Brain microvascular endothelial cell (primary cell): ENCODE data around the gene PKNOX2.

Source experiments
- DNase-seq: peaks from one replicate; pipeline ENCODE4 v3.0.0-alpha.2; 2020
- H3K27ac ChIP-seq: fragments of 250-450 bp; sonication (Bioruptor Pico); 2 replicates; pipeline ENCODE4 v1.5.1; 2020; ENCODE audit warnings: mild to moderate bottlenecking, moderate library complexity
- H3K27me3 ChIP-seq: fragments of 250-450 bp; sonication (Bioruptor Pico); replicated peaks from 2 replicates; pipeline ENCODE4 v1.5.1; 2020; ENCODE audit warnings: mild to moderate bottlenecking
- H3K36me3 ChIP-seq: fragments of 250-450 bp; sonication (Bioruptor Pico); replicated peaks from 2 replicates; pipeline ENCODE4 v1.5.1; 2020; ENCODE audit warnings: mild to moderate bottlenecking
- H3K4me3 ChIP-seq: 2 replicates; pipeline ENCODE4 v1.5.1; 2011; ENCODE audit warnings: low read depth, mild to moderate bottlenecking, control low read depth, low read length, moderate library complexity
- in situ Hi-C: cut with HindIII; loops from 2 replicates; pipeline ENCODE4 v1.10.0; 2017; ENCODE audit warnings: low sequenced_read_pairs, low pct_ligation_motif_present
- TF ChIP-seq, protein P1 (sequence below): IDR thresholded peaks from 2 replicates; pipeline ENCODE4 v1.5.1; 2011; ENCODE audit warnings: low read depth, mild to moderate bottlenecking, moderate library complexity, low read length, control low read depth, inconsistent platforms; ENCODE audit errors: missing control alignments

PKNOX2 gene

DNA sequence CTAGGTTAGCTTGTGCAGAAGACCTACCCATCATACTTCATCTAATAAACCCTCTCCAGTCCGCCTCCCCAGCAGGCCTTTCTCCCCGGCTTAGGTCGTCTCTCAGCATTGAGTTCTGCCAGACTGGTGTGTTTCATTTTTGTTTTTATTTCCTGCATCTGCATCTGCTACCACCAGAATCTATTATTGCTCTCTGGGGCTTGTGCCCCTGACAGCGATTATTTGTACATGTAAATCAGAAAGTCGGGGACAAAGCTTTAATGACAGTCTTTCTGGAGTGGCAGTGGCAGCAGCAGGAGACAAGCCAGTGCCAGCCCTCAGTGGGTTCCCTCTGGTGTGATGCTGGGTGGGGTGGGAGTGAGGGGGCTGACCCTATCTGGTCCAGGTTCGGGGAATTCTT, 127.5 kb downstream of the PKNOX2 start:
- H3K36me3 ChIP-seq: no peaks in the 10 kb centered on the region
- in situ Hi-C loops: no loop called here
- no peak overlapping the region for H3K27ac ChIP-seq
- H3K27me3 ChIP-seq: no peaks in the 10 kb centered on the region
- DNase-seq: no peak
- no peak overlapping the region for H3K4me3 ChIP-seq
- TF ChIP-seq, protein P1, sequence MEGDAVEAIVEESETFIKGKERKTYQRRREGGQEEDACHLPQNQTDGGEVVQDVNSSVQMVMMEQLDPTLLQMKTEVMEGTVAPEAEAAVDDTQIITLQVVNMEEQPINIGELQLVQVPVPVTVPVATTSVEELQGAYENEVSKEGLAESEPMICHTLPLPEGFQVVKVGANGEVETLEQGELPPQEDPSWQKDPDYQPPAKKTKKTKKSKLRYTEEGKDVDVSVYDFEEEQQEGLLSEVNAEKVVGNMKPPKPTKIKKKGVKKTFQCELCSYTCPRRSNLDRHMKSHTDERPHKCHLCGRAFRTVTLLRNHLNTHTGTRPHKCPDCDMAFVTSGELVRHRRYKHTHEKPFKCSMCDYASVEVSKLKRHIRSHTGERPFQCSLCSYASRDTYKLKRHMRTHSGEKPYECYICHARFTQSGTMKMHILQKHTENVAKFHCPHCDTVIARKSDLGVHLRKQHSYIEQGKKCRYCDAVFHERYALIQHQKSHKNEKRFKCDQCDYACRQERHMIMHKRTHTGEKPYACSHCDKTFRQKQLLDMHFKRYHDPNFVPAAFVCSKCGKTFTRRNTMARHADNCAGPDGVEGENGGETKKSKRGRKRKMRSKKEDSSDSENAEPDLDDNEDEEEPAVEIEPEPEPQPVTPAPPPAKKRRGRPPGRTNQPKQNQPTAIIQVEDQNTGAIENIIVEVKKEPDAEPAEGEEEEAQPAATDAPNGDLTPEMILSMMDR: no peak

DNA sequence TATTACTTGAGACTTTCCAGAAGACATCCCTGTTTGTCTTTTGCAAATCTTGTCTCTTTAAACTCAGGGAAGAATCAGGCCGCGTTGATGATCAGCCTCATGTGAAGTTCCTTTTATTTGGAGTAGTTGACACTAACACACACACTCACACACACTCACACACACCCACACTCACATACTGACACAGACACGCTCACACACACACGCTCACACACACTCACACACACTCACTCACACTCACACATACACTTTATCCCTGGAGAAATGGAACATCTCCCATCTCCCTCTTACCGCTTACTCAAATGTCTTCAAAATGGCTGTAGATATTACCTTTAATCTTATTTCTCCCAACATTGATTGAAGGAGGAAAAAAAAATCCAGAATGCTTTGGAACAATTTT, 129.0 kb downstream of the PKNOX2 start:
- TF ChIP-seq, protein P1: no peak
- no peak for DNase-seq
- in situ Hi-C loops: no loop called here
- no peaks in the 10 kb centered on the region for H3K36me3 ChIP-seq
- H3K27ac ChIP-seq: no peak overlapping the region
- no peak overlapping the region for H3K4me3 ChIP-seq
- no peaks in the 10 kb centered on the region for H3K27me3 ChIP-seq

- in situ Hi-C loops: no loop called here
- H3K36me3 ChIP-seq: no peaks in the 10 kb centered on the region
- TF ChIP-seq, protein P1: no peak
- H3K27ac ChIP-seq: no peak overlapping the region
- H3K4me3 ChIP-seq: no peak overlapping the region
- no peak for DNase-seq
- no peaks in the 10 kb centered on the region for H3K27me3 ChIP-seq
Observed at GRCh38 chr11:125295931-125296330, 131.4 kb downstream of the PKNOX2 start.

DNA sequence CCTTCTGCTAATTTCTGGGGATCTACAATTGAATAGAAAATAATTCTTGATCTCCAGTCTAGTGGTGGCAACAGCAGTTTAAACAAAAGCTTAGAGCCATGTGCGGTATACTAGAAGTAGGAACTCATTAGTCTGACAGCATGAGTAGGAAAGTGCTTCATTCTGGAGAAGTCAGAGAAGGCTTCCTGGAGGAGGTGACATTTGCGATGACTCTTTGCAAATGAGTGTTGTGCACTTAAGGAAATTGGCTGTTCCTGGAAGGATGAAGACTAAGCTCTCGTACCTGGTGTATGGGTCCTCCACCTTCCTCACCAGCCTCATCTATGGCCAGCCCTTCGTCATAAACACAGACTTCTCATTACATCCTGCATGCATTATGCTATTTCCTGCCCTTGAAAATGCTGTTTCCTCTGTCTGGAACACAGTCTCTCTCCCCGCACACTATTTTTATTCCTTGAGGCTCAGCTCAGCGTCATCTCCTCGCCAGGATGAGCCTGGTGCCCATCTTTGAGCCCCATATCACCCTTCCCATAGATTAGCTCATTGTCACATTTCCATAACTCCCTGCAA, 132.9 kb downstream of the PKNOX2 start:
- no peaks in the 10 kb centered on the region for H3K27me3 ChIP-seq
- in situ Hi-C loops: no loop called here
- TF ChIP-seq, protein P1: no peak
- H3K27ac ChIP-seq: no peak overlapping the region
- no peak overlapping the region for H3K4me3 ChIP-seq
- DNase-seq: no peak
- H3K36me3 ChIP-seq: no peaks in the 10 kb centered on the region

- Histone ChIP-seq H3K27me3 (no peaks in the 10 kb centered on the region), H3K4me3 (no peak overlapping the region), H3K27ac (no peak overlapping the region), H3K36me3 (no peaks in the 10 kb centered on the region)
- in situ Hi-C loops: no loop called here
- TF ChIP-seq, protein P1: no peak
- no peak for DNase-seq
Observed at GRCh38 chr11:125299061-125299615, 134.6 kb downstream of the PKNOX2 start.

- H3K4me3 ChIP-seq: no peak overlapping the region
- no peak overlapping the region for H3K27ac ChIP-seq
- no peaks in the 10 kb centered on the region for H3K36me3 ChIP-seq
- TF ChIP-seq, protein P1: no peak
- in situ Hi-C loops: no loop called here
- no peak for DNase-seq
- H3K27me3 ChIP-seq: no peaks in the 10 kb centered on the region
Observed at GRCh38 chr11:125299821-125300220, 135.3 kb downstream of the PKNOX2 start.
